Fibroblast of peridontal ligament (primary cell): ENCODE data around the gene OR11H7.
"Not testable (repeated sequence)": the region's sequence is repeated elsewhere in the genome, so short reads cannot be mapped to it uniquely, and the experiment has no call there.

Experiments used
- DNase-seq: peaks from one replicate; pipeline ENCODE4 v3.0.0-alpha.2; 2010; ENCODE audit errors: extremely low read depth

Gene OR11H7

GRCh38 chr14:20278414-20278813 lies 49.6 kb downstream of the OR11H7 start:
- DNase-seq: no peak

GRCh38 chr14:20280265-20280664 lies 51.5 kb downstream of the OR11H7 start:
- DNase-seq: not testable (repeated sequence)
